Neutrophil (primary cell): ENCODE measurements around the gene CCSER1.

Experiments
- H3K27ac ChIP-seq: fragments of 200-600 bp; sonication (generic); 2 replicates; pipeline ENCODE4 v1.5.1; 2016; ENCODE audit warnings: mild to moderate bottlenecking, moderate library complexity
- H3K27me3 ChIP-seq: fragments of 200-600 bp; sonication (generic); 2 replicates; pipeline ENCODE4 v1.6.0; 2016; ENCODE audit warnings: mild to moderate bottlenecking
- H3K36me3 ChIP-seq: fragments of 200-600 bp; sonication (generic); 2 replicates; pipeline ENCODE4 v1.5.1; 2017
- H3K4me1 ChIP-seq, 2 experiments: fragments of 200-600 bp in 1 of 2; sonication (generic) in 1 of 2; 1 replicate in 1 of 2; 2 replicates in 1 of 2; pipeline versions ENCODE4 v1.5.1 to v1.6.1; 2013 to 2016; ENCODE audit warnings: low read depth in 1 of 2, low read length in 1 of 2, mild to moderate bottlenecking in 1 of 2, moderate library complexity in 1 of 2; ENCODE audit not compliant: control insufficient read depth in 1 of 2, insufficient read depth in 1 of 2
- H3K4me3 ChIP-seq, 2 experiments: fragments of 200-600 bp in 1 of 2; sonication (generic) in 1 of 2; 1 replicate in 1 of 2; 2 replicates in 1 of 2; pipeline ENCODE4 v1.5.1; 2013 to 2016; ENCODE audit warnings: low read depth in 1 of 2, low read length in 1 of 2, mild to moderate bottlenecking in 1 of 2, moderate library complexity in 1 of 2
- H3K9me3 ChIP-seq: fragments of 200-600 bp; sonication (generic); 2 replicates; pipeline ENCODE4 v1.5.1; 2016
- CTCF ChIP-seq: fragments of 200-600 bp; sonication (generic); IDR thresholded peaks from 2 replicates; pipeline ENCODE4 v1.5.1; 2016; ENCODE audit warnings: antibody characterized with exemption

Gene CCSER1

GRCh38 chr4:91577864-91578263, 1450.7 kb downstream of the CCSER1 start:
- TF ChIP-seq CTCF, result no peak
- no peaks in the 10 kb centered on the region for H3K27me3 ChIP-seq

GRCh38 chr4:91590260-91590659, 1463.1 kb downstream of the CCSER1 start:
- H3K27me3 ChIP-seq, result no peaks in the 10 kb centered on the region
- no peak overlapping the region for H3K27ac ChIP-seq
- H3K9me3 ChIP-seq, result peaks cover 3% of the 10 kb centered on the region
- TF ChIP-seq CTCF, result no peak
- H3K4me3 ChIP-seq, result no peak overlapping the region
- H3K36me3 ChIP-seq, result no peaks in the 10 kb centered on the region
- H3K4me1 ChIP-seq, result no peaks in the 10 kb centered on the region

More at GRCh38 chr4:91577864-91578263, 1450.7 kb downstream of the CCSER1 start:
- H3K4me3 ChIP-seq, result no peak overlapping the region
- no peaks in the 10 kb centered on the region for H3K4me1 ChIP-seq
- H3K27ac ChIP-seq, result no peak overlapping the region
- no peaks in the 10 kb centered on the region for H3K36me3 ChIP-seq
- no peaks in the 10 kb centered on the region for H3K9me3 ChIP-seq

- Histone ChIP-seq H3K4me3 (no peak overlapping the region), H3K4me1 (no peaks in the 10 kb centered on the region), H3K27ac (no peak overlapping the region), H3K9me3 (peaks cover 3% of the 10 kb centered on the region), H3K36me3 (no peaks in the 10 kb centered on the region), H3K27me3 (no peaks in the 10 kb centered on the region)
- no peak for TF ChIP-seq CTCF
These were observed 1464.9 kb downstream of the CCSER1 start for GRCh38 chr4:91592125-91592524.

- no peak overlapping the region for H3K4me3 ChIP-seq
- no peaks in the 10 kb centered on the region for H3K27me3 ChIP-seq
- H3K27ac ChIP-seq, result no peak overlapping the region
- no peak for TF ChIP-seq CTCF
- no peaks in the 10 kb centered on the region for H3K36me3 ChIP-seq
- H3K9me3 ChIP-seq, result peaks cover 3% of the 10 kb centered on the region
- no peaks in the 10 kb centered on the region for H3K4me1 ChIP-seq
These were observed 1469.5 kb downstream of the CCSER1 start for GRCh38 chr4:91596718-91597117.

- H3K4me1 ChIP-seq, result no peaks in the 10 kb centered on the region
- peaks cover 3% of the 10 kb centered on the region for H3K9me3 ChIP-seq
- no peak overlapping the region for H3K4me3 ChIP-seq
- no peaks in the 10 kb centered on the region for H3K27me3 ChIP-seq
- no peak for TF ChIP-seq CTCF
- H3K27ac ChIP-seq, result no peak overlapping the region
- no peaks in the 10 kb centered on the region for H3K36me3 ChIP-seq
These were observed 1471.5 kb downstream of the CCSER1 start for GRCh38 chr4:91598696-91599095.

- Histone ChIP-seq H3K9me3 (no peaks in the 10 kb centered on the region), H3K4me3 (no peak overlapping the region), H3K27ac (no peak overlapping the region), H3K27me3 (no peaks in the 10 kb centered on the region), H3K4me1 (no peaks in the 10 kb centered on the region), H3K36me3 (no peaks in the 10 kb centered on the region)
- no peak for TF ChIP-seq CTCF
These were observed 1473.1 kb downstream of the CCSER1 start for GRCh38 chr4:91600301-91600700.
